ENCODE results near the gene NLRP6.
"Not testable (repeated sequence)": the region's sequence is repeated elsewhere in the genome, so short reads cannot be mapped to it uniquely, and the experiment has no call there.

Gene NLRP6

DNA sequence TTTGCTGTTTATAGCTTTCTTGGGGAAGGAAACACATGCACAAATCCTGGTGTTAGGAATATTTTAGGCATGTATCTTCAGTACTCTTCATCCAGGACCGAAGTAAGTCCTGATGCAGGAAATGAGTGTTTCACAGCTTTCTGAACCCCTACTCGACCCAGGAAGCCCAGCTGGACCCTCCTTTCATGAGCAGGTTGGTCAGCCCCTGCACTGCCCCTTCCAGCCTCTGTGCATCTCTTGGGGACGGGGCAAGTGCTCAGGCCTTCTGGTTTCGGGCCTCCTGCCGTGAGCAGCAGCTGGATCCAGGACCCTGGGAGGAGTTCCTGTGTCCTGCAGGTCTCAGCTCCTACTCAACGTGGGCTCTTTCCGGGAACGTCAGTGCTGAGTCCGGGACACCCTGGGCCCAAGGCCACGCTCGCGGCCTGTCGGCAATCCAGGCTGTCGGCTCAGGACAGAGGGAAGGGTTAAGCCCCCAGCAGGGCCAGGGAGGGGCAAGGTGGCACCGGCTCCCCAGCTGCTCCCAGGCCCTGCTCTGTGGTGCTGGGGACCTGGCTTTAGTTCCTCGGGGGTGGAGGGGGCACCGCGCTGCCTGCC lies 31.9 kb downstream of the NLRP6 start:
- DNase-seq = not testable (repeated sequence)

- DNase-seq = not testable (repeated sequence)
These were observed 33.0 kb downstream of the NLRP6 start for GRCh38 chr11:311013-311748.

GRCh38 chr11:312092-312816 lies 34.0 kb downstream of the NLRP6 start:
- DNase-seq = no peak

GRCh38 chr11:313304-313786 lies 35.1 kb downstream of the NLRP6 start:
- DNase-seq = no peak

- peak; percentile 70 for DNase-seq
These were observed 35.8 kb downstream of the NLRP6 start, which contains the start of gene IFITM1 for GRCh38 chr11:313787-314553. Gene IFITM1, plus strand, starts transcription at chr11:314040. Its CDS starts 131 bp downstream, at chr11:314171.

DNA sequence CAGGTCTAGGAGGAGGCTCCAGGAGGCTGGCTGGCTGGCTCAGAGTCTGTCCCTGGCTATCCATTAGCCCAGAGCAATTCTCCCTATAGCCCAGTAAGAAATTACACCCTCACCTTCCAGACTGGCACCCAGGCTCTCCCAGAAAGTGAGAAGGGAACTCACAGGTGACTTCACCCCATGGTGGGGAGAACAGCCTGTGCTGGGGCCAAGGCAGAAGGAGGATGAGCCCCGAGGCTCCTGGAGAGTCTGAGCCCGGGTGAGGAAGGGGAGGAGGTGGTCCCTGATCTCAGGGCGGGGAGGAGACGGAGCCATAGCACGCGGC lies 36.3 kb downstream of the NLRP6 start:
- not testable (repeated sequence) for DNase-seq

DNA sequence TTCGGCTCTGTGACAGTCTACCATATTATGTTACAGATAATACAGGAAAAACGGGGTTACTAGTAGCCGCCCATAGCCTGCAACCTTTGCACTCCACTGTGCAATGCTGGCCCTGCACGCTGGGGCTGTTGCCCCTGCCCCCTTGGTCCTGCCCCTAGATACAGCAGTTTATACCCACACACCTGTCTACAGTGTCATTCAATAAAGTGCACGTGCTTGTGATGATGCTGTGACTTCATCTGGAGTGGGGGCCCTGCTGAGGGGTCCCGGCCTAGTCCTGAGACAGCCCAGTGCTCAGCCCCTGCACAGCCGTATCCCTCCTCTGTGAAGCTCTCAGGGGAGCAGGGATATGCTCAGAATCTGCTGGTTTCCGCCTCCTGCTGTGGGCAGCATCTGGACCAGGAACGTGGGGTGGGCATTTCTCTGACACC lies 36.9 kb downstream of the NLRP6 start:
- DNase-seq = no peak

- no peak for DNase-seq
These were observed 37.3 kb downstream of the NLRP6 start for GRCh38 chr11:315516-315994.

DNA sequence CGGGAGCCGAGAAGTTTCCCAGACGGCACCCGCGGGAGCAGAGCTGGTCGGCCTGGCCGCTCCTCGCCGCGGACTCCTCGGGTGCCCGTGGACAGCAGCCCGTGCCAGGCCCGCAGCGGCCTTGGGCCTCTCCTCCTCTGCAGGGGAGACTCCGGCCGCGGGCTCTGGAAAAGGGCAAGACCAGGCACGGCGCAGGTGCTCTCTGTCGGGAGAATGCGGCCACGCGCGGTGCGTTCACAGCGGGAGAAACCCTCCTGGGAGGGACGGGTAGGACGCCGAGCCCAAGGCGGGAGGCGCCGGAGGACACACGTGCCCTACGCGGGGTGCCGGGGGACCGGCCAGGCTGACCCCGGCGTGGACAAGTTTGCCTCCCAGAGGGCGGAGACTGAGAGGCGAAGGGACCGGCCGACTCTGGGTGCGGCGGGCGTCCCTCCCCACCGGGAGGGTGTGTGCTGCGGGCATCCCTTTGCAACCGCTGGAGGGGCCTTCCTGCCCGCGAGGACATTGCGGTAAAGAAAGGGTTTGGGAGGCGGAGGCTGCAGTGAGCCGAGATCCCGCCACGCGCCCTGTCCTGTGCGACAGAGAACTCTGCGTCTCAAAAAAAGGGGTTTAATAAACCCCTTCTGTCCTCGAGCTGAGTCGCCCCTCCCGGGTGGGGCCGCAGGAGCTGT lies 38.0 kb downstream of the NLRP6 start:
- DNase-seq = no peak

DNA sequence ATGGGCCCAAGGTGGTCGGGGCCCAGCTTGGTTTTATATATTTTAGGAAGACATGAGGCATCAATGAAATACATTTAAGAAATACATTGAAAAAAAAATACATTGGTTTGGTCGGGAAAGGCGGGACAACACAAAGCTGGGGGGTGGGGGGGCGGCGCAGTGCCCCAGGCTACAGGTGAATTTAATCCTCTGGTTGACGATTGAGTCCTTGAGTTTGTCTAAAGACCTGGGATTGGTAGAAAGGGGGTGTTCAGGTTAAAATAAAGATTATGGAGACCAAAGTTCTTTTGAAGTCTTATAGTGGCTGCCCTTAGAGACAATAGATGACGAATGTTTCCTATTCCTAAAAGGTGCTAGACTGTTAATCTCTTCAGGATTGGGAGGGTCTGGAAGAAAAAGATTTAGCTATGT lies 38.7 kb downstream of the NLRP6 start:
- no peak for DNase-seq

DNA sequence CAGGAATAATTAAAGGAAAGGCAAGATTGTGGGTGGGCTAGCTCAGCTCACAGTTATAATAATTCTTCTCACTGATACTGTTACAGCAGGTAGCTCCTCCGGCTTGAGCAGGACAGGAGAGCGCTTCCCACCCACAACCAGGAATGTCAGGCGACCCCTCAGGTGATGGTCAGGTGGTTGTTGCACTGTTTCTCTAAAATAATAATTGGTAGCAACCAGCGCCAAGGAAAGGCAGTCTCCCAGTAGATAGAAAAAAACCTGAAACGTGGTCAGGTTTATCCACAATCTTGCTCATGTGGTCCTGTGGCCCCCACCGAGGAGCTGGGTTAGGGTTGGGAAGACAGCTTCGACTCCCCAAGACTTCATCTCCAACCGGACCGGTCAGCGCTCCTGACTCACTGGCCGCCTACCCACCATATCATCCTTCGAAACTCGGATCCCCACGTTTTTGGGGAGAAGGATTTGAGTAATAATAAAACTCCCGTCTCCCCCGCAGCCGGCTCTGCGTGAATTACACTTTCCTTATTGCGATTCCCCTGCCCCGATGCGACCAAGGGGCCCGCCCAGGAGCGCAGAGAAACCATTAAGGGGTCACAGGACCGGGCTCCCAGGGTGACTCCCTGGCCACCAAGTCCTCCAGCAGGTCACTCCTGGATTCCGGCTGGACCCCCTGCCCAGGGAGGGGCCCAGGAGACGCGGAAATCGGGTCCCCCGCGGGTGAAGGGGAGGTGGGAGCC lies 39.6 kb downstream of the NLRP6 start:
- not testable (repeated sequence) for DNase-seq

GRCh38 chr11:318405-319120 lies 40.4 kb downstream of the NLRP6 start:
- DNase-seq = not testable (repeated sequence)

GRCh38 chr11:319121-319887 lies 41.1 kb downstream of the NLRP6 start:
- DNase-seq = peak; percentile 20

DNA sequence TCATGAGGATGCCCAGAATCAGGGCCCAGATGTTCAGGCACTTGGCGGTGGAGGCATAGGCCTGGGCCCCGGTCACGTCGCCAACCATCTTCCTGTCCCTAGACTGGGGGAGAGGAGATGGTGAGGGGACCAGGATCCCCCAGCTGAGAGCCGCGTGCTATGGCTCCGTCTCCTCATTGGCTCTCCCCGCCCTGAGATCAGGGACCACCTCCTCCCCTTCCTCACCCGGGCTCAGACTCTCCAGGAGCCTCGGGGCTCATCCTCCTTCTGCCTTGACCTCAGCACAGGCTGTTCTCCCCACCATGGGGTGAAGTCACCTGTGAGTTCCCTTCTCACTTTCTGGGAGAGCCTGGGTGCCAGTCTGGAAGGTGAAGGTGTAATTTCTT lies 41.7 kb downstream of the NLRP6 start:
- DNase-seq = not testable (repeated sequence)

DNA sequence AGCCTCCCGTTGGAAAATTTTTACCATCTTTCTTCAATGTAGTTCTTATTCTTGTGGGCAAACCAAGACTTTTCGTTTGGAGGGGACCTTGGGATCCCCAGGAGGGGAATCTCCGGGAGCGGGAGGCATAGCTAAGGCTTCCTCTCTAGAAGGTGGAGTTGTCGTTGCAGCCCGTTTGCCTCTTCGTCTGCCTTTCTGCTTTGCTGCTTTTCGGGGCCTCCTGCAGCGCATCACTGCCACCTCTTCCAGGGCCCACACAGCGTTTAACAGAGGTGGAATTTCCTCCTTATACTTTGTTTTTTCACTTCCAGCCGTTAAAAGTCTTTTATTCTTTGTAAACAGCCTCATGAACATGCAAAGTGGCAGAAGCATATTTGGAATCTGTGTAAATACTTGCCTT lies 45.9 kb downstream of the NLRP6 start:
- DNase-seq = no peak

- not testable (repeated sequence) for DNase-seq
These were observed 46.6 kb downstream of the NLRP6 start for GRCh38 chr11:324593-325517.

DNA sequence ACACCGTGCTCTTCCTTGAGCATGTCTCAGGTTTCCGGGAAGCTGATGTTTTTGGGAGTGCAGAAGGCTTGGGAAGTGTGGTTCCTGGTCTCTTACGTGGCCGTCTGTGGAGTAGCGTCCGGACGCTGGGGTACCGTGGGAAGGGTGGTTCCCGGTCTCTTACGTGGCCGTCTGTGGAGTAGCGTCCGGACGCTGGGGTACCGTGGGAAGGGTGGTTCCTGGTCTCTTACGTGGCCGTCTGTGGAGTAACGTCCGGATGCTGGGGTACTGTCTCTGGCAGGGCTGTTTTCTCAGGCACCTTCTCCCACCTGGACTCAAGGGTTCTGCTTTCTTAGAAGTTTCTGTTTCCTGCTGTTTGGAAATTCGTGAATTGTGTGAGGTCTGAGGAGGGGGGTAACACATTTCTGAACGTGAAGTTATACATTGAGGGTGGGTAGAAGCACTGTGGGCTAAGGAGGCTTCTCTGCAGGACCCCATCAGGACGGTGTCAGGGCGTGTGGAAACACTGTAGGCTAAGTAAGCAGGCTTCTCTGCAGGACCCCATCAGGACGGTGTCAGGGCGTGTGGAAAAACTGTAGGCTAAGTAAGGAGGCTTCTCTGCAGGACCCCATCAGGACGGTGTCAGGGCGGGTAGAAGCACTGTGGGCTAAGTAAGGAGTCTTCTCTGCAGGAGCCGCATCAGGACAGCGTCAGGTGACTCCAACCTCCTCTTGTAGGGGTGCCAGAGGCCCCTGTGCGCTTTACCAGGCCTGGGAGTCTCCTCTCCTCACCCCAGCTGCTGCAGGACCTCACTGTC lies 47.8 kb downstream of the NLRP6 start:
- DNase-seq = no peak

GRCh38 chr11:326592-326841 lies 48.3 kb downstream of the NLRP6 start:
- no peak for DNase-seq

Data from HCEC 1CT (cell line).